ENCODE measurements around the gene AMBRA1. TPM values are rescaled to one million over a fixed set of nuclear protein-coding genes. Genes with fewer than 3 reads are reported as not detected.

Gene AMBRA1
- total RNA-seq, 1 experiment from 2014 or later, result 16.1 TPM

GRCh38 chr11:46397526-46397925 is 196.3 kb downstream of the AMBRA1 start:
- DNase-seq (ENCODE audit: low read depth), result no peak

- DNase-seq (ENCODE audit: low read depth), result no peak
These were observed 200.1 kb downstream of the AMBRA1 start for GRCh38 chr11:46393759-46394158.

DNA sequence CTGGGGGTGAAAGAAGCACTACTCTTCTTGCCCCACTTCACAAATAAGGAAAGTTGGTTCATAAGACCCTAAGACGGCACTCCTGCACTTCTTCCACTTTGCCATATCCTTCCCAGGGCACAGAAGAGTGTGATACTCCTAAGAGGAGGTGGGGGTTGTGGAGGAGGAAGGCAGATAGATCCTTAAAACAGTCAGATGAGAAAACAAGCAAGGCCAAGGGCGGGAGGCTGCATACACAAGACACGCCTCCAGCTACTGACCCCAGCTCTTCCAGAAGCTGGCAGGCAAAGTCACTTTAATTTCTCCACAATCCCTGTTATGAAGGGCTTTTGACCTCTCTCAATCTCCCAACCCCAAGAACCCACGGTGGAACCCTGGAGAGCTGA is 200.6 kb downstream of the AMBRA1 start:
- no peak for DNase-seq (ENCODE audit: low read depth)

GRCh38 chr11:46392421-46393230 is 201.2 kb downstream of the AMBRA1 start:
- peak; percentile 86 for DNase-seq (ENCODE audit: low read depth)

DNA sequence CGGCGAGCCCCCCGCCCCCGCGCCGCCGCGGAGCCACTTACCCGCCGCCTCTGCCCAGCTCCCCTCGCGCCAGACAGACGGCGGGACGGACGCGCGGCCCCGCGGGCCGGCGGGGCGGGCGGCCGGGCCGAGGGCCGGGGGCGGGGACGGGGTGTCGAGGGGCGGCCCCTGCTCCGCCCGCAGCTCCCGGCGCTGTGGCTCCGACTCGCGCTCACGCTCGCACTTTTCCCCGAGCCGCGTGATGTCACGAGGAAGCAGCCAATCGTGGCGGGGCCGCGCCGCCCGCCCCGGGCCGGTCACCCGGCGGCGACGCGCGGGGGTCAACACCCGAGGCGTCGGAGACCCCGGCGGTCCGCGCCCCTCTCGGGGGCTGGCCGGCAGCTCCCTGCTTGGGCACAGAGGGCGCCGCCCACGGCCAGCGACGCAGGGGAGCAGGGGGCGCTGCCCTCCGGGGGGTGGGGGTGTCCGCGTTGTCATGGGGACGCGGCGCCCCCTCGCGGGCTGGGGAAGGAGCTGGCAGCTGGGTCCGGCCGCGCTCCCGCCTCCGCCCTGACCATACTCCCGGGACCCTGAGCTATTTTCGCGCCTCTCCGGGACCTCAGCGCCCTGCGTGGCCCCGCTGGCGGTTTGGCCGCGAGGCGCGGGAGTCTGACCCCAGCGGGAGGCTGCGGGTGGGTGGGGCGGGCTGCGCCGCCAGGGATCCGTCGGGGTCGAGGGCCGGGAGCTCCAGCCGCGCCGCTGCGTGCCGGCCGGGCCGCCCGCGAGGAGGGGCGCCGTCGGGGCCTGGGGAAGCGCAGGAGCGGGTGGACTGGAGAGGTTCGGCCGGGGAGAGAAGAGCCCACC is 202.0 kb downstream of the AMBRA1 start, which contains the start of gene CHRM4:
TSS of gene CHRM4 (minus strand) at position 199 of the 843 bp plus-strand sequence. CDS start 5,219 bp downstream, outside the sequence.
- DNase-seq (ENCODE audit: low read depth), result peak; percentile 71

- no peak for DNase-seq (ENCODE audit: low read depth)
These were observed 202.6 kb downstream of the AMBRA1 start for GRCh38 chr11:46391186-46391577.

GRCh38 chr11:46390331-46391171 is 203.3 kb downstream of the AMBRA1 start:
- peak; percentile 25 for DNase-seq (ENCODE audit: low read depth)

DNA sequence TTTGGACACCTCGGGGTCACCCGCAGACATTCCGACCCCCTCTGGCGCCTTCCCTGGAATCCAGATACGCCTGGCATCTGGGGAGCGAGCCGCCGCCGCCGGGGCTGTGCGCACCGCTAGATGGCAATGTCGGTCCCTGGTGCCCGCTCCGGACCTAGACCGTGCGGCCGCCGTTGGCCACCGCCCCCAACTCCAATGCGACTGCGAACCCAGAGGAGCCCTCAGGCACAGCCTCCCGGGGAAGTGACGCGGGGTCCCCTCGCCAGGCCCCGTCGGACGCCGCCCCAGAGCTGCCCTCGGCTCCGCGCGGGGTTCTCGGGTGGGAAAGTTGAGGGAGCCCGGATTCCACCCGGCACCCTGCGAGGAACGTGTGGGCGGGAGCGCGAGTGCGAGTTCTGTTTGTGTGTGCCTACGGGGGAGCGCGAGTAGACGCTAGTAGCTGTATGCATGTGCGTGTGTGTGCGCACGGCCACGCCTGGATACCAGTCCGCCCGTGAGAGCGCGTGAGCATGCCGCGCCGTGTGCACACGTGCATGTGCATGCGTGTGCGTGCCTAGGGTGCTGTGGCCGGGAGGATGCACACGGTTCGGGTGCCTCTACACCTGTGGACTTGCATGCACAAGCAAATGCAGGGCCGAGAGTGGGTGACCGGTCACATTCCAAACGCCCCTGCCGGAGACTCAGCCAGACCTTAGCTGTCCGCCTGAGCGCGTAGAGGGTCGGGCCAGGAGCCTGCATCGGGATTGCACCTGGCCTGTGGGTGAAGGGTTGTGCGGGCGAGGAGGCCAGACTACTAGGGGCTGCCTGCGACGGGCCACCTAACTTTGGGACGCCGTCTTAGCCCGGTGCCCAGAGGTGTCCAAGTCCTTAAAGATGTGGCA is 204.1 kb downstream of the AMBRA1 start:
- peak; percentile 85 for DNase-seq (ENCODE audit: low read depth)

GRCh38 chr11:46388619-46389449 is 205.0 kb downstream of the AMBRA1 start:
- DNase-seq (ENCODE audit: low read depth), result no peak

DNA sequence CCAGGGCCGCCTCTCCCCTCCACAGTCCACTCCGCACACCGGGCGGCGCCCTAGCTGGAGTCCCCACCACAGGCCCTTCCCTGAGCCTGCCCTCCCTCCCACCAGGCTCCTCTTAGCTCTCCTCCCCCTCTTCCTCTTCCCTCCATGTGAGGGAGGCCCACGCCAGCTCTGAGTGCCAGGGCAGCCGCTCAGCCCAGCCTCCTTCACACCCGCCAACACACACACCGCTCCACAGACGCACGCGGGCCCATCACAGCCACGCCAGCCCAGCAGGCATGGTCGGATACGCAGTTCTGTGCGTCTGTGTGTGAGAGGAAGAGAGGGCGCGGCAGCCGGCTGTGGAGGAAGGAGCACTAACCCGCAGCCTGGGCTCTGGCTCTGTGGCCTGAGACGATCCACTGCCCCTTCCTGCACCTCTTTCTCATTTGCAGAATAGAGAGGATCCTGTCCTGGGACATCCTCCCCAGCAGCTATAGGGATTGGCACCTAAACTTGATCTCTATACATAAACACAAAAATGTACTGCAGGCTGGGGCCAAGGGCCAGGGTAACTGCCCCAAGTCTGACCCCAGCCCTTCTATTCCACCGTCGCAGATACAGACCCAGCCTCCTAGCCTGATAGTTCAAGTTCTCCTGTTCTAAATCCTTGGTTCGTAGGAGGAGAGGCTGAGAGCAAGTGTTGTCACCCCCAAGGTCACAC is 205.8 kb downstream of the AMBRA1 start:
- DNase-seq (ENCODE audit: low read depth), result no peak

- DNase-seq (ENCODE audit: low read depth), result no peak
These were observed 206.4 kb downstream of the AMBRA1 start for GRCh38 chr11:46387456-46387855.

- no peak for DNase-seq (ENCODE audit: low read depth)
These were observed 207.1 kb downstream of the AMBRA1 start for GRCh38 chr11:46386674-46387073.

GRCh38 chr11:46386005-46386578 is 207.7 kb downstream of the AMBRA1 start:
- DNase-seq (ENCODE audit: low read depth), result no peak

- DNase-seq (ENCODE audit: low read depth), result no peak
These were observed 208.4 kb downstream of the AMBRA1 start for GRCh38 chr11:46385169-46386004.

DNA sequence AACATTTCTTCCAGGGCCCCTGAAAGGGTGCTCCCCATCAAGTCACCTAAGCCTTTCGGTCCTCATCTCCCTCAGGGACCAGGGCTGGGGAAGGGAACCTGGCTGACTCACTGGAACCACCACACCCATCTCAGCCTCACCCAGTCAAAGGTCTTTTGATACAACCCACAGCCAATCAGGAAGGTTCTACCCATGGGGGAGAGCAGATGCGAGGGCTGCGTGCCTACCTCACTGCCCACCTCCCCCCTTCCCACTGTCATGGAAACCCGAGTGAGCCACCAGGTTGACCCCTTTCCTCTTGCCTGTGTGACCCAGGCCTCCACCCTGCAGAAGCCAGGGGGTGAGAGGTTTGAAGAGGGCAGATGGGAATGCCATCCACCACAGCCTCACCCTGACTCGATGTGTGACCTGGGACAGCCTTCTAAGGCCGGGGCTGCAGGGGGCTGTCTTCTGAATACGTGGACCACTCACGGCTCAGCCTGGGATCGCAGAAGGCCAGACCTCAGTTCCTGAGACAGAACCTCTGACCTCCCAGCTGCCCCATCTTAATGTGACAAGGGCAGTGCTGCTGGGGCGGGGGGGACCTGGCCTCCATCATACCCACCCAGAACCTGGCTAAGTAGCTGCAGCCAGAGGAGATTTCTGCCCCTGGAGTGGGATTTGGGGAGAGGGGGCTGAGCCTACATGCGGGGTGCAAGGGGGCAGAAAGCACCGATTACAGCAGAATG is 209.7 kb downstream of the AMBRA1 start:
- peak; percentile 28 for DNase-seq (ENCODE audit: low read depth)

DNA sequence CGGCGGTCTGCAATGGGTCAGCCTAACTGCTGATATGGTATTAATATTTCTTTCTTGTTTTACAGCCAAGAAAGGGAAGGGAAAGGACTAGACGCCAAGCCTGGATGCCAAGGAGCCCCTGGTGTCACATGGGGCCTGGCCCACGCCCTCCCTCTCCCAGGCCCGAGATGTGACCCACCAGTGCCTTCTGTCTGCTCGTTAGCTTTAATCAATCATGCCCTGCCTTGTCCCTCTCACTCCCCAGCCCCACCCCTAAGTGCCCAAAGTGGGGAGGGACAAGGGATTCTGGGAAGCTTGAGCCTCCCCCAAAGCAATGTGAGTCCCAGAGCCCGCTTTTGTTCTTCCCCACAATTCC is 210.4 kb downstream of the AMBRA1 start:
- no peak for DNase-seq (ENCODE audit: low read depth)

- DNase-seq (ENCODE audit: low read depth), result peak; percentile 60
These were observed 211.0 kb downstream of the AMBRA1 start for GRCh38 chr11:46382646-46383403.
